ENCODE data around the gene TIMM17A.
"Not testable (repeated sequence)": the region's sequence is repeated elsewhere in the genome, so short reads cannot be mapped to it uniquely, and the experiment has no call there.

TIMM17A gene

DNA sequence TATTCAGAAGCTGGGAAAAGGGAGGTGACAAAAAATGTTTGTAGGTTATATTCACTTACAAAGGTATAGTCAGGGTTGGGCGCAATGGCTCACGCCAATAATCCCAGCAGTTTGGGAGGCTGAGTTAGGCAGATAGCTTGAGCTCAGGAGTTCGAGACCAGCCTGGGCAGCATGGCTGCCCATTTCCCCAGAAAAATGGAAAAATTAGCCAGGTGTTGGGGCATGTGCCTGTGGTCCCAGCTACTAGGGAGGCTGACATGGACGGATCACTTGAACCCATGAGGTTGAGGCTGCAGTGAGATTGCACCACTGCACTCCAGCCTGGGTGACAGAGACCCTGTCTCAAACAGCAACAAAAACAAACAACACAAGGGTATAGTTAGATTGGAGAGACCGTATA, 3.0 kb downstream of the TIMM17A start:
- H3K4me3 ChIP-seq (ENCODE audit: low read depth, low read length), result no peak overlapping the region
- TF ChIP-seq, protein P1, sequence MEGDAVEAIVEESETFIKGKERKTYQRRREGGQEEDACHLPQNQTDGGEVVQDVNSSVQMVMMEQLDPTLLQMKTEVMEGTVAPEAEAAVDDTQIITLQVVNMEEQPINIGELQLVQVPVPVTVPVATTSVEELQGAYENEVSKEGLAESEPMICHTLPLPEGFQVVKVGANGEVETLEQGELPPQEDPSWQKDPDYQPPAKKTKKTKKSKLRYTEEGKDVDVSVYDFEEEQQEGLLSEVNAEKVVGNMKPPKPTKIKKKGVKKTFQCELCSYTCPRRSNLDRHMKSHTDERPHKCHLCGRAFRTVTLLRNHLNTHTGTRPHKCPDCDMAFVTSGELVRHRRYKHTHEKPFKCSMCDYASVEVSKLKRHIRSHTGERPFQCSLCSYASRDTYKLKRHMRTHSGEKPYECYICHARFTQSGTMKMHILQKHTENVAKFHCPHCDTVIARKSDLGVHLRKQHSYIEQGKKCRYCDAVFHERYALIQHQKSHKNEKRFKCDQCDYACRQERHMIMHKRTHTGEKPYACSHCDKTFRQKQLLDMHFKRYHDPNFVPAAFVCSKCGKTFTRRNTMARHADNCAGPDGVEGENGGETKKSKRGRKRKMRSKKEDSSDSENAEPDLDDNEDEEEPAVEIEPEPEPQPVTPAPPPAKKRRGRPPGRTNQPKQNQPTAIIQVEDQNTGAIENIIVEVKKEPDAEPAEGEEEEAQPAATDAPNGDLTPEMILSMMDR (IDR thresholded peaks at IDR 0.05; ENCODE audit: low read depth, low read length, missing control alignments), result no peak
- no peak for DNase-seq (ENCODE audit: low read depth)

DNA sequence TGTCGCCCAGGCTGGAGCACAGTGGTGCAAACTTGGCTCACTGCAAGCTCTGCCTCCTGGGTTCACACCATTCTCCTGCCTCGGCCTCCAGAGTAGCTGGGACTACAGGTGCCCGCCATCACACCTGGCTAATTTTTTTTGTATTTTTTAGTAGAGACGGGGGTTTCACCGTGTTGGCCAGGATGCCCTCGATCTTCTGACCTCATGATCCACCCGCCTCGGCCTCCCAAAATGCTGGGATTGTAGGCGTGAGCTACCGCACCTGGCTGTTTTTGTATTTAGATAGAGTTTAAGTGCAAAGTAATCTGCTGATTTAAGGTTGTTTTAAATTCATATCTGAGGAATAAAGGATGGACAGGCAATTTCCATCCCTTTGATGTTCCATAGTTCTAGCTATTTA, 7.1 kb downstream of the TIMM17A start:
- H3K4me3 ChIP-seq (ENCODE audit: low read depth, low read length); DNase-seq (ENCODE audit: low read depth): not testable (repeated sequence)

DNA sequence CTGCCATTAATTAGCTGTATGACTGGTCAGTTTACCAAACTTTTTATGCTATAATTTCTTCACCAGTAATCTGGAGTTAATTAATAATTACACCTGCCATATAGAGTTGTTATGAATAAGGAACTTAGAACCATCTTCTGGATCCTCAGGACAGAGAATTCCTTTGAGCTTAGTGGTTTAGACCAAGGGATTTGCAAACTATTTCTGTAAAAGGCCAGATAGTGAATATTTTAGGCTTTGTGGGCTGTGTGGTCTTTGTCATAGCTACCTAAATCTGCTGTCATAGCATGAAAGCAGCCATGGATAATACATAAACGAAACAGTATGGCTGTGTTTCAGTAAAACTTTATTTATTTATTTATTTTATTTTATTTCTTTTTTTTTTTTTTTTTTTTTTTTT, 9.0 kb downstream of the TIMM17A start:
- TF ChIP-seq, protein P1 (IDR thresholded peaks at IDR 0.05; ENCODE audit: low read depth, low read length, missing control alignments), result no peak
- DNase-seq (ENCODE audit: low read depth), result no peak
- H3K4me3 ChIP-seq (ENCODE audit: low read depth, low read length), result no peak overlapping the region

DNA sequence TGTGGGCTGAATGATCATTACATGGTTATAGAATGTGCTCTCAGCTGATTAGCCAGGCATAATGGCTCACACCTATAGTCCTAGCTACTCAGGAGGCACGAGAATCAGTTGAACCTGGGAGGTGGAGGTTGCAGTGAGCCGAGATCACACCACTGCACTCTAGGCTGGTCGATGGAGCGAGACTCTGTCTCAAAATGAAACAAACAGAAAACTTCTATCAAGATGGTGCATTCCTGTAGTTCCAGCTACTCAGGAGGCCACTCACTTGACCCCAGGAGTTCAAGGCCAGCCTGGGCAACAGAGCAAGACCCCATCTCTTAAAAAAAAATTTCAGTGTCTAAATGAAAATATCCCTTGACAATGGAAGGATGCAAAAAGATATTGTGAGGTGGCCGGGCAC, 10.9 kb downstream of the TIMM17A start:
- TF ChIP-seq, protein P1 (IDR thresholded peaks at IDR 0.05; ENCODE audit: low read depth, low read length, missing control alignments), result no peak
- no peak for DNase-seq (ENCODE audit: low read depth)
- H3K4me3 ChIP-seq (ENCODE audit: low read depth, low read length), result no peak overlapping the region

DNA sequence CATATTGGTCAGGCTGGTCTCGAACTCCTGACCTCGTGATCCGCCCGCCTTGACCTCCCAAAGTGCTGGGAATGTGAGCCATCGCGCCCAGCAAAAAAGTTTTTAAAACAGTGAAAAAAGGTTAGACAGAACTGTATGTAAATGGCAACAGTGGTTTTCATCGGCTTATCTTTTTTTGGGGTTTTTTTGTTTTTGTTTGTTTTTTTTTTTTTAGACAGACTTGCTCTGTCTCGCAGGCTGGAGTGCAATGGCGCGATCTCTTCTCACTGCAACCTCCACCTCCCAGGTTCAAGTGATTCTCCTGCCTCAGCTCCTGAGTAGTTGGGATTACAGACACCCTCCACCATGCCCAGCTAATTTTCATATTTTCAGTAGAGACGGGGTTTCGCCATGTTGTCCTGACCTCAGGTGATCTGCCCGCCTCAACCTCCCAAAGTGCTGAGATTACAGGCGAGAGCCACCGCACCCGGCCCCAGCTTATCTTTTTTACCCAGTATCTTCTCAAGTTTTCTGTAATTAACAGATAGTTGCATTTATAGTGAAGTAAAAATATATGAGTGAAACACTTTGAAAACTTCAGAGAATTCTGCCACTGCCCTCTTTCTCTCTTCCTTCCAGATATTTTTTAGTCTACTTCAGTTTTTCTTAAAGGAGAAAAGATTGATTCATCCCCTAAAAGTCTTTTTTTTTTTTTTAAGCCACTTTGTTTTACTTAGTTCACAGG, 13.1 kb downstream of the TIMM17A start:
- no peak for DNase-seq (ENCODE audit: low read depth)
- TF ChIP-seq, protein P1 (IDR thresholded peaks at IDR 0.05; ENCODE audit: low read depth, low read length, missing control alignments), result no peak
- no peak overlapping the region for H3K4me3 ChIP-seq (ENCODE audit: low read depth, low read length)

DNA sequence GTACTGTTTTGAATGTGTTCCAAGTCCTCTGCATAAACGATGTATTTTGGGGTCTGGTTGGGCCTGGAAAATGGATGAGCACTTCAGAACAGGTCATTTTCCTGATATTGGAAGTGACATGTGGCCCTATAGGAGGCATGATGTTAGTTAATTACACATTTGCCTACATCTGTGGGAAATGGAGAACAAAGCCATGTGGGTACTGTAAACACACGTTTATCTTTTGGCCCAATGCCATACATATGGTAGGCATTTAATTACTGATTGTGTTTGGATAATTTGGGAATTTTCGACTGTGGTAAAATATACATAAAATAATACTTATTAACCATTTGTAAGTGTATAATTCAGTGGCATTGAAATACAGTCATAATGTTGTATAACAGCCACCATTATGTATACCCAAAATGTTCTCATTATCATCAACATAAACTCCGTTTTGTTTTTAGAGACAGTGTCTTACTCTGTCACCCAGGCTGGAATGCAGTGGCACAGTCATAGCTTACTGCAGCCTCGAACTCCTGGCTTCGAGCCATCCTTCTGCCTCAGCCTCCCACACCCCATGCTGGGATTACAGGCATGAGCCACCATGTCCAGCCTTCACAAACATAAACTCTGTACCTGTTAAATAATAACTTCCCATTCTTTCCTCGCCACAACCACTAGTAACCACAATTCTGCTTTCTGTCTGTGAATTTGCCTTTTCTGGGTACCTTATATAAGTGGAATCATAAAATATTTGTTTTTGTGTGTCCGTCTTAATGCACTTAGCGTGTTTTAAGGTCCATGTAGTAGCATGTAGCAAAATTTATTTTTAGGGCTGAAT, 15.2 kb downstream of the TIMM17A start:
- DNase-seq (ENCODE audit: low read depth), result no peak
- TF ChIP-seq, protein P1 (IDR thresholded peaks at IDR 0.05; ENCODE audit: low read depth, low read length, missing control alignments), result no peak
- H3K4me3 ChIP-seq (ENCODE audit: low read depth, low read length), result no peak overlapping the region

DNA sequence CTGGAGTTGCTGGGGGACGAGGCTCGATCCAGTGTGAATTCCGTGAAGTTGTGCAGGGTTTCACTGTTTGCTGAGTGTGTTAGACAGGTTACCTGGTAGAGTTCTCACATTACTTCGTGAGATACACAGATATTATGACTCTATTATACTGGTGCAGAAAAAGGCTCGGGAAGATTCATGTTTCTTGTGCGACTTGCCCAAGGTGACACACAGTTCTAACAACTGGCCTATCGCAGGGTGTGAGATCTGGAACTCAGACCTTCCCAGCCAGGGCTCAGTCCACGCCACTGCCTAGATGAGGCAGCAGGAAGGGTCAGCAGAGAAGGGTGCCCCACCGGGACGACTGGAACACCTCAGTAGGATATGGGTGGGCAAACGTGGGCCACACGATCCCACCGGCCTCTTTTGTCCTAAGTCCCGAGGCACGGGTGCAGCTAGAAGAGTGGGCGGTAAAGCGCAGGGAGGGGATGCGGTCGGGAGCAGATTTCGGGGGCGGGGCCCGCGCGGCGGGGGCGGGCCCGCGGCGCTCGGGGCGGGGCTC, 26.8 kb downstream of the TIMM17A start:
- TF ChIP-seq, protein P1 (IDR thresholded peaks at IDR 0.05; ENCODE audit: low read depth, low read length, missing control alignments), result no peak
- no peak for DNase-seq (ENCODE audit: low read depth)
- peak overlapping the region; percentile 91 for H3K4me3 ChIP-seq (ENCODE audit: low read depth, low read length)
